Measurements from ENCODE around the gene RAD51B. TPM values are rescaled to one million over a fixed set of nuclear protein-coding genes. Genes with fewer than 3 reads are reported as not detected.

The RAD51B gene
- total RNA-seq, 1 experiment from 2014 or later = 20.0 TPM

- ChIA-PET RAD21 (ENCODE audit: low non-redundant PET in 1 of 2, low total read pairs in 2 of 2, uncharacterized antibody in 2 of 2, unreplicated experiment in 2 of 2) (no interaction called here), POLR2A (no interaction called here), CTCF (no interaction called here)
- no peaks in the 10 kb centered on the region for H3K36me3 ChIP-seq (ENCODE audit: control insufficient read depth in 1 of 2, insufficient read depth in 2 of 2, low read length in 2 of 2)
- H3K9me3 ChIP-seq (ENCODE audit: control insufficient read depth in 1 of 2, insufficient read depth in 1 of 2, low read depth in 1 of 2, low read length in 2 of 2) = no peaks in the 10 kb centered on the region
- no peak overlapping the region for H3K4me3 ChIP-seq (replicated peaks in 1 of 2; ENCODE audit: low read depth in 1 of 2, low read length in 2 of 2)
- H4K20me1 ChIP-seq (ENCODE audit: insufficient read depth) = no peaks in the 10 kb centered on the region
- DNase-seq (ENCODE audit: low read depth, low spot score) (no peak), ATAC-seq (no peak)
- no peak overlapping the region for H3K27ac ChIP-seq (ENCODE audit: low read depth, low read length)
- no peaks in the 10 kb centered on the region for H3K79me2 ChIP-seq (ENCODE audit: insufficient read depth, low read length)
- H3K4me1 ChIP-seq (ENCODE audit: control insufficient read depth in 1 of 2, insufficient read depth in 2 of 2, low read length in 2 of 2) = peaks cover 0 to 6% of the 10 kb centered on the region in 2 experiments; a peak in 1 of 4 replicates
- no peak for TF ChIP-seq ZFX (IDR thresholded peaks at IDR 0.05)
- TF ChIP-seq POLR2A (IDR thresholded peaks at IDR 0.05; ENCODE audit: borderline replicate concordance, extremely low read depth, insufficient read depth, insufficient read length) = no peak
- TF ChIP-seq JUND (IDR thresholded peaks at IDR 0.05) = no peak
- no peak for TF ChIP-seq MAX (IDR thresholded peaks at IDR 0.05)
- TF ChIP-seq YY1 (IDR thresholded peaks at IDR 0.05; ENCODE audit: extremely low read depth, insufficient replicate concordance, low read depth, low read length) = no peak
- TF ChIP-seq EZH2phosphoT487 (IDR thresholded peaks at IDR 0.05; ENCODE audit: borderline replicate concordance) = no peak
- TF ChIP-seq RAD21 (IDR thresholded peaks at IDR 0.05; ENCODE audit: low read depth) = no peak
- no peak for TF ChIP-seq POLR2AphosphoS5 (IDR thresholded peaks at IDR 0.05; ENCODE audit: low read depth, low read length)
- TF ChIP-seq FOSL1 (IDR thresholded peaks at IDR 0.05; ENCODE audit: low read depth) = no peak
- TF ChIP-seq EGR1 (IDR thresholded peaks at IDR 0.05; ENCODE audit: low read depth) = no peak
- TF ChIP-seq TCF7L2 (IDR thresholded peaks at IDR 0.05; ENCODE audit: borderline replicate concordance, extremely low read depth, insufficient read depth, insufficient read length) = no peak
- no peak for TF ChIP-seq SIN3A (IDR thresholded peaks at IDR 0.05; ENCODE audit: low read depth)
- no peak for TF ChIP-seq SP1 (IDR thresholded peaks at IDR 0.05; ENCODE audit: low read depth)
- no peak for TF ChIP-seq SRF (IDR thresholded peaks at IDR 0.05; ENCODE audit: low read depth)
- TF ChIP-seq REST (IDR thresholded peaks at IDR 0.05; ENCODE audit: low read depth) = no peak
- no peak for TF ChIP-seq ATF3 (IDR thresholded peaks at IDR 0.05)
- no peak for TF ChIP-seq CBX3 (IDR thresholded peaks at IDR 0.05; ENCODE audit: low read depth)
- intact Hi-C loops (cut with micrococcal nuclease) = no loop called here
- H2AFZ ChIP-seq (ENCODE audit: low read depth, low read length, poor library complexity, severe bottlenecking) = no peak overlapping the region
- H3K4me2 ChIP-seq (ENCODE audit: low read length) = no peak overlapping the region
- no peak overlapping the region for H3K9ac ChIP-seq (ENCODE audit: low read length)
- no peaks in the 10 kb centered on the region for H3K9me2 ChIP-seq (ENCODE audit: insufficient read depth)
- no TSS peak for BruUV-seq (replicated peaks)
- no peaks in the 10 kb centered on the region for H3K27me3 ChIP-seq (ENCODE audit: insufficient read depth, low read length)
Observed at GRCh38 chr14:68386446-68386845, 566.9 kb downstream of the RAD51B start.

All from HCT116 (cell line).